Ureter (tissue), 1 donor: Measurements from ENCODE around the gene KRT73. TPM values are rescaled to one million over a fixed set of nuclear protein-coding genes. Genes with fewer than 3 reads are reported as not detected.

ENCODE experiments used
- DNase-seq: peaks from one replicate; pipeline ENCODE4 v3.0.0-alpha.2; 2020; ENCODE audit warnings: low spot score
- total RNA-seq: library from RNA; stranded (reverse); gene quantifications from one replicate; pipeline ENCODE4 v1.2.4, GENCODE V29; 2023
- donor health status: DM: yes; HTN: yes; CAD: no.

KRT73 gene
- total RNA-seq, 1 donor from 2014 or later: not detected

- no peak for DNase-seq
Observed at GRCh38 chr12:52573306-52573705, 45.1 kb downstream of the KRT73 start.

- no peak for DNase-seq
Observed at GRCh38 chr12:52570511-52570910, 47.8 kb downstream of the KRT73 start.

- no peak for DNase-seq
Observed at GRCh38 chr12:52568111-52568510, 50.2 kb downstream of the KRT73 start.

GRCh38 chr12:52566847-52567291 is 51.5 kb downstream of the KRT73 start:
- no peak for DNase-seq

- DNase-seq: no peak
Observed at GRCh38 chr12:52564582-52564981, 53.8 kb downstream of the KRT73 start.

GRCh38 chr12:52561880-52562449 is 56.4 kb downstream of the KRT73 start:
- no peak for DNase-seq

- DNase-seq: no peak
Observed at GRCh38 chr12:52559979-52560378, 58.4 kb downstream of the KRT73 start.

GRCh38 chr12:52558781-52559445 is 59.4 kb downstream of the KRT73 start:
- DNase-seq: no peak

Other genes starting within 250 kb of the KRT73 start
- not detected for gene KRT84, start 232.9 kb downstream of the KRT73 start, total RNA-seq
- not detected for gene KRT82, start 212.2 kb downstream of the KRT73 start, total RNA-seq
- not detected for gene KRT75, start 184.2 kb downstream of the KRT73 start, total RNA-seq
- gene KRT6B, start 166.4 kb downstream of the KRT73 start, total RNA-seq: 0.36 TPM
- 0.39 TPM for gene KRT6C, start 144.8 kb downstream of the KRT73 start, total RNA-seq
- 28.7 TPM for gene KRT6A, start 125.3 kb downstream of the KRT73 start, total RNA-seq
- 388 TPM for gene KRT5, start 98.2 kb downstream of the KRT73 start, total RNA-seq
- not detected for gene KRT71, start 65.4 kb downstream of the KRT73 start, total RNA-seq
- gene KRT74, start 44.7 kb downstream of the KRT73 start, total RNA-seq: 0.26 TPM
- gene KRT72, start 17.1 kb downstream of the KRT73 start, total RNA-seq: not detected
- not detected for gene KRT2, start 33.7 kb upstream of the KRT73 start, total RNA-seq
- gene KRT1, start 61.8 kb upstream of the KRT73 start, total RNA-seq: not detected
- gene KRT77, start 85.0 kb upstream of the KRT73 start, total RNA-seq: not detected
- gene KRT76, start 158.8 kb upstream of the KRT73 start, total RNA-seq: not detected
- not detected for gene KRT3, start 177.6 kb upstream of the KRT73 start, total RNA-seq
- 0.81 TPM for gene KRT4, start 195.6 kb upstream of the KRT73 start, total RNA-seq
- gene KRT79, start 215.8 kb upstream of the KRT73 start, total RNA-seq: not detected
- not detected for gene KRT78, start 230.4 kb upstream of the KRT73 start, total RNA-seq